ENCODE measurements around the gene HOXA3.

DNA sequence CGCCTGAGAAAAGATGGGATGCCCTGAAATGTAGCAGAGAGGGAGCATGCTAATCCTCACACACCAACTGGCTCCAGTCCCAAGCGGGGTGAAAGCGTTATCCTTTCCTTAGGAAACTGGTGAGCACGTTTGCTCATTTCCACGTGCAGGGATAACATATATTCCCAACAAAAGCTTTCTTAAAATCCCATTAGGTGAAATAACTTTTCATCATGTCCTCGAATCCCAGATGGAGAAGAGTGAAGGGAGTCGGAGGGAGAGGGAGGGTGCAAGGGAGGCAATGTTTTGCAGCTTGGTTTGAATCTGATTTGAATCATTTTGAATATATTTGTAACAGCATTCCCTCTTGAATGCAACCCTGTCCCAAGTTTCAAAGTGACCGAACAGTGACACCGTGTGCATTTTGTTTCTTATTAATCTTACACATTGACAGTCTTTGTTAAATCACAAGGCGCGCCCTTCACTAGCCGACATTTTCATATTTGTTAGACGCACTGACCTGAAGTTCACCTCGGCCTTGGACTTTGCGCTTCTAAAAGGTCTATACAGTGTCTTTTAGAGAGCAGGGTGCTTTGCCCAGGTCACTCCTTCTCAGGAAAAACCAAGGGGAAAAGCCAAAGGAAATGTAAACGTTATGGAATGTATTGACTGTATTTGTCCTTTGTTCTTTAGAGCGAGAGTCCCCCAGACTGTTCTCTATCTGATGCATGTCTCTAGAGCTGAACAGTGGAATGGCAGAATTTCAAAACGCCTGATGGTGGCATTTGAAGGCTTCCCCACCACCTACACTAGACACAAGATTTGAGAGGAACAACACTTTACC lies 18.8 kb downstream of the HOXA3 start:
- TF ChIP-seq POLR2AphosphoS5 (IDR thresholded peaks at IDR 0.05) (no peak), POLR2A (IDR thresholded peaks at IDR 0.05) (no peak)
- TF ChIP-seq, protein P1, sequence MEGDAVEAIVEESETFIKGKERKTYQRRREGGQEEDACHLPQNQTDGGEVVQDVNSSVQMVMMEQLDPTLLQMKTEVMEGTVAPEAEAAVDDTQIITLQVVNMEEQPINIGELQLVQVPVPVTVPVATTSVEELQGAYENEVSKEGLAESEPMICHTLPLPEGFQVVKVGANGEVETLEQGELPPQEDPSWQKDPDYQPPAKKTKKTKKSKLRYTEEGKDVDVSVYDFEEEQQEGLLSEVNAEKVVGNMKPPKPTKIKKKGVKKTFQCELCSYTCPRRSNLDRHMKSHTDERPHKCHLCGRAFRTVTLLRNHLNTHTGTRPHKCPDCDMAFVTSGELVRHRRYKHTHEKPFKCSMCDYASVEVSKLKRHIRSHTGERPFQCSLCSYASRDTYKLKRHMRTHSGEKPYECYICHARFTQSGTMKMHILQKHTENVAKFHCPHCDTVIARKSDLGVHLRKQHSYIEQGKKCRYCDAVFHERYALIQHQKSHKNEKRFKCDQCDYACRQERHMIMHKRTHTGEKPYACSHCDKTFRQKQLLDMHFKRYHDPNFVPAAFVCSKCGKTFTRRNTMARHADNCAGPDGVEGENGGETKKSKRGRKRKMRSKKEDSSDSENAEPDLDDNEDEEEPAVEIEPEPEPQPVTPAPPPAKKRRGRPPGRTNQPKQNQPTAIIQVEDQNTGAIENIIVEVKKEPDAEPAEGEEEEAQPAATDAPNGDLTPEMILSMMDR (IDR thresholded peaks at IDR 0.05): no peak
